Neutrophil (primary cell): ENCODE data around the gene CHADL.

Experiments
- H3K27ac ChIP-seq: fragments of 200-600 bp; sonication (generic); 2 replicates; pipeline ENCODE4 v1.5.1; 2016; ENCODE audit warnings: mild to moderate bottlenecking, moderate library complexity
- H3K27me3 ChIP-seq: fragments of 200-600 bp; sonication (generic); 2 replicates; pipeline ENCODE4 v1.6.0; 2016; ENCODE audit warnings: mild to moderate bottlenecking
- H3K36me3 ChIP-seq: fragments of 200-600 bp; sonication (generic); 2 replicates; pipeline ENCODE4 v1.5.1; 2017
- H3K4me1 ChIP-seq, 2 experiments: fragments of 200-600 bp in 1 of 2; sonication (generic) in 1 of 2; 1 replicate in 1 of 2; 2 replicates in 1 of 2; pipeline versions ENCODE4 v1.5.1 to v1.6.1; 2013 to 2016; ENCODE audit warnings: low read depth in 1 of 2, low read length in 1 of 2, mild to moderate bottlenecking in 1 of 2, moderate library complexity in 1 of 2; ENCODE audit not compliant: control insufficient read depth in 1 of 2, insufficient read depth in 1 of 2
- H3K4me3 ChIP-seq, 2 experiments: fragments of 200-600 bp in 1 of 2; sonication (generic) in 1 of 2; 1 replicate in 1 of 2; 2 replicates in 1 of 2; pipeline ENCODE4 v1.5.1; 2013 to 2016; ENCODE audit warnings: low read depth in 1 of 2, low read length in 1 of 2, mild to moderate bottlenecking in 1 of 2, moderate library complexity in 1 of 2
- H3K9me3 ChIP-seq: fragments of 200-600 bp; sonication (generic); 2 replicates; pipeline ENCODE4 v1.5.1; 2016
- CTCF ChIP-seq: fragments of 200-600 bp; sonication (generic); IDR thresholded peaks from 2 replicates; pipeline ENCODE4 v1.5.1; 2016; ENCODE audit warnings: antibody characterized with exemption

CHADL gene

DNA sequence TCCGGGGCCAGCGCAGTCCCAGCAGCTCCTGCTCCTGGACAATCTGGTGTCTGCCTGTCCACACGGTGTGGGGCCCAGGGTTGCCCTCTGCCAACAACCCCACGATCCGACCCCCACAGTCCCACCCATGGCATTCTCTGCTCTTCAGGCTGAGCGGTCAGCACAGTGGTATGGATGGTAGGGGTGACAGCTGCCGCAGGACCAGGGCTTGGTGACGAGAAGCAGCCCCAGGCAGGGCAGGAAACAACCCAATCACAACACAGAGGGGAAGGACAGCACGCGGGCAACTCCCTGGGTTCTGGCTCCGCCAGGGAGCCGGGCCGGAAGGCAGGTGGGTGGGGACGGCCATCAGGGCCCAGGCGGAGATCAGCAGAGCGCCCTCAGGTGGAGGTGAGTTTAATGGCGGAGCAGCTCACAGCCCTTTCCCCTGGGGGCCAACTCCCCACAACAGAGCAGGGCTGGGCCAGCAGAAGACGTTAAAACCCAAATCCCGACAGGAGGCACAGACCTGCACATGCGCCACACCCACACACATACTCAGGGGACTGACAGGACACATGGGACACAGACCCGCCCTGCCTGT is 5.3 kb upstream of the CHADL start:
- peaks cover 69% of the 10 kb centered on the region for H3K36me3 ChIP-seq
- H3K9me3 ChIP-seq: no peaks in the 10 kb centered on the region
- no peak for TF ChIP-seq CTCF
- H3K4me3 ChIP-seq: no peak overlapping the region
- H3K27me3 ChIP-seq: no peaks in the 10 kb centered on the region
- no peak overlapping the region for H3K27ac ChIP-seq
- no peaks in the 10 kb centered on the region for H3K4me1 ChIP-seq

DNA sequence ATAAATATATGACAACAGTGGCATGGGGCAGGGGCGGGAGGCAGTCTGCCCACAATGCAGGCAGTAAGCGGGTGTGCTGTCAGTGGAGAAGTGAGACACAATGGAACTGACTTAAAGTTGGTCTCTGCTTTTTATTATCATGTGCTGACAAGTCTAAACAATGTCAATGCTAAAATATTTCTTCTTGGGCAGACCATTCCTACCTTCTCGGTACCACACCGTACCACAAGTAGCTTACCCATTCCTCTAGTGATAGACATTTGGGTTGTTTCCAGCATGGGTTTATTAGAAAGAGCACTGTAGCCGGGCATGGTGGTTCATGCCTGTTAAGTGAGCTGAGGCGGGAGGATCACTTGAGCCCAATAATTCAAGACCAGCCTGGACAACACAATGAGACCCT is 2.6 kb upstream of the CHADL start:
- Histone ChIP-seq H3K4me3 (no peak overlapping the region), H3K4me1 (no peaks in the 10 kb centered on the region), H3K9me3 (no peaks in the 10 kb centered on the region)

DNA sequence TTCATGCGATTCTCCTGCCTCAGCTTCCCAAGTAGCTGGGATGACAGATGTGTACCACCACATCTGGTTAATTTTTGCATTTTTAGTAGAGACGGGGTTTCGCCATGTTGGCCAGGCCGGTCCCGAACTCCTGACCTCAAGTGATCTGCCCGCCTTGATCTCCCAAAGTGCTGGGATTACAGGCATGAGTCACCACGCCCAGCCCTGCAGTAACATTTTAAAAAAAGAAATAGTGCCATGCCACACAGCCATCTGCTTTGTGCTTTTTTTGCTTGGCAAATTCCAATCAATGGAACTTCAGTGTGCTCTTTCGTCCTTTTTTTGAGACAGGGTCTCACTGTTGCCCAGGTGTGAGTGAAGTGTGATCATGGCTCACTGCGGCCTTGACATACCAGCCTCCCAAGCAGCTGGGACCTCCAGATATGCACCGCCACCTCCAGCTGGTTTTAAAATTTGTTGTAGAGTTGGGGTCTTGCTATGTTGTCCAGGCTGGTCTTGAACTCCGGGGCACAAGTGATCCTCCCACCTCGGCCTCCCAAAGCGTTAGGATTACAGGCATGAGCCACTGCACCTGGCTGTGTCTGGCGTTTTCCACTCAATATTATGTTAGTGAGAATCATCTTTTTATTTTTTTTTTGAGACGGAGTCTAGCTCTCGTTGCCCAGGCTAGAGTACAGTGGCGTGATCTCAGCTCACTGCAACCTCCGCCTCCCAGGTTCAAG is 1.8 kb upstream of the CHADL start:
- TF ChIP-seq CTCF: no peak

More for the DNA sequence above, 2.6 kb upstream of the CHADL start:
- peaks cover 43% of the 10 kb centered on the region for H3K36me3 ChIP-seq
- no peaks in the 10 kb centered on the region for H3K27me3 ChIP-seq
- TF ChIP-seq CTCF: no peak
- no peak overlapping the region for H3K27ac ChIP-seq

GRCh38 chr22:41241133-41241676 is 474 bp upstream of the CHADL start:
- TF ChIP-seq CTCF: no peak
- Histone ChIP-seq H3K27me3 (peaks cover 4% of the 10 kb centered on the region), H3K36me3 (peaks cover 24% of the 10 kb centered on the region), H3K9me3 (no peaks in the 10 kb centered on the region), H3K4me3 (no peak overlapping the region), H3K4me1 (peaks cover 10 to 11% of the 10 kb centered on the region in 2 experiments), H3K27ac (no peak overlapping the region)

More for the DNA sequence above, 1.8 kb upstream of the CHADL start:
- Histone ChIP-seq H3K9me3 (no peaks in the 10 kb centered on the region), H3K4me1 (peaks cover 5% of the 10 kb centered on the region in 2 experiments), H3K4me3 (no peak overlapping the region), H3K27ac (no peak overlapping the region), H3K36me3 (peaks cover 35% of the 10 kb centered on the region), H3K27me3 (peaks cover 4% of the 10 kb centered on the region)

DNA sequence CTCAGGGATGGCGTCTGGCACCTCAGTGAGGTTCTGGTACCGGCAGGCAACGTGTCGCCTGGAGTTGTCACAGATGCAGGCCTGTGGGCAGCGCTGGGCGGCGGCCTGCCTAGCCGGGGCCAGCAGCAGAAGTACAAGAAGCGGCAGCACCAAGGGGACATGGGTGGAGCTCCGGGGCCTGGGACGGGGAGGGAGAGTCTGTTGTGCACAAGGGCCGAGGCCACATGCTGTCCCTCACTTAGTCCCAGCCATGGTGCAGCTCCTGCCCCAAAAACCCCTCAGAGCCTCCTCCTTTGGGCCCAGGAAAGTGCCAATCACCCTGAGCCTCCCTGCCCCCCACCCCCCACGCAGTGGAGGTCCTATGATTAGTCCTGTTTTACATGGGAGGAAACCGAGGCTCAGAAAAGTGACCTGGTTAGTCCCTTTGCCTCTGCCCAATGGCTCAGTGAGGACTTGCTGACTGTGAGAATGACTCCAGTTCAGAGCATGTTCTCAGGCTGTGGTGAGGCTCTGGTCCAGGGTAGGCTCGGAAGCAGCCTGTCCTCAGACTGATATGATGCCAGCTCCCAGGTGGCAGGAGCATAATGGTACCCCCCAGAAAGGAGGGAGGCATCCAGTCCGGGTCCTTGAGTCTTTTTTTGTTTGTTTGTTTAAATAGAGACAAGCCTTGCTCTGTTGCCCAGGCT is 1.1 kb downstream of the CHADL start:
- Histone ChIP-seq H3K4me1 (peaks cover 10 to 11% of the 10 kb centered on the region in 2 experiments), H3K9me3 (no peaks in the 10 kb centered on the region), H3K4me3 (no peak overlapping the region), H3K36me3 (peaks cover 7% of the 10 kb centered on the region), H3K27me3 (peaks cover 4% of the 10 kb centered on the region), H3K27ac (no peak overlapping the region)
- no peak for TF ChIP-seq CTCF
